ENCODE results near the gene CALM3. TPM values are rescaled to one million over a fixed set of nuclear protein-coding genes. Genes with fewer than 3 reads are reported as not detected.
A peak's percentile ranks its signal among the peaks of the same experiment; 100 is the strongest.
"Not testable (repeated sequence)": the region's sequence is repeated elsewhere in the genome, so short reads cannot be mapped to it uniquely, and the experiment has no call there.

The CALM3 gene
- total RNA-seq (2014; rRNA removed; shearing (Covaris generic)): 173 and 174 TPM in 2 replicates

GRCh38 chr19:46601318-46602224, at the start of gene CALM3:
Gene CALM3 (plus strand): TSS chr19:46601330. CDS start chr19:46601435, 105 bp downstream.
- DNase-seq (ENCODE audit: low read depth): no peak

GRCh38 chr19:46552891-46553290, 48.2 kb upstream of the CALM3 start:
- DNase-seq (ENCODE audit: low read depth): no peak

GRCh38 chr19:46554161-46554560, 47.0 kb upstream of the CALM3 start:
- no peak for DNase-seq (ENCODE audit: low read depth)

- no peak for DNase-seq (ENCODE audit: low read depth)
Measured at GRCh38 chr19:46555628-46556280, 45.4 kb upstream of the CALM3 start.

- DNase-seq (ENCODE audit: low read depth): not testable (repeated sequence)
Measured at GRCh38 chr19:46556471-46556870, 44.7 kb upstream of the CALM3 start.

- DNase-seq (ENCODE audit: low read depth): no peak
Measured at GRCh38 chr19:46559203-46559602, 41.9 kb upstream of the CALM3 start.

GRCh38 chr19:46559675-46560074, 41.5 kb upstream of the CALM3 start:
- not testable (repeated sequence) for DNase-seq (ENCODE audit: low read depth)

GRCh38 chr19:46564701-46565100, 36.4 kb upstream of the CALM3 start:
- DNase-seq (ENCODE audit: low read depth): no peak

- DNase-seq (ENCODE audit: low read depth): peak; percentile 27
Measured at GRCh38 chr19:46571495-46571894, 29.6 kb upstream of the CALM3 start.

- no peak for DNase-seq (ENCODE audit: low read depth)
Measured at GRCh38 chr19:46573679-46574498, 27.2 kb upstream of the CALM3 start.

GRCh38 chr19:46574533-46574932, 26.6 kb upstream of the CALM3 start:
- DNase-seq (ENCODE audit: low read depth): peak; percentile 59

GRCh38 chr19:46578450-46578849, 22.7 kb upstream of the CALM3 start:
- no peak for DNase-seq (ENCODE audit: low read depth)

GRCh38 chr19:46579361-46579879, 21.7 kb upstream of the CALM3 start:
- DNase-seq (ENCODE audit: low read depth): no peak

- no peak for DNase-seq (ENCODE audit: low read depth)
Measured at GRCh38 chr19:46580247-46580646, 20.9 kb upstream of the CALM3 start.

GRCh38 chr19:46585539-46585938, 15.6 kb upstream of the CALM3 start:
- DNase-seq (ENCODE audit: low read depth): no peak

GRCh38 chr19:46586294-46586693, 14.8 kb upstream of the CALM3 start:
- no peak for DNase-seq (ENCODE audit: low read depth)

GRCh38 chr19:46587861-46588260, 13.3 kb upstream of the CALM3 start:
- DNase-seq (ENCODE audit: low read depth): no peak

- DNase-seq (ENCODE audit: low read depth): no peak
Measured at GRCh38 chr19:46591254-46591653, 9.9 kb upstream of the CALM3 start.

GRCh38 chr19:46591870-46592269, 9.3 kb upstream of the CALM3 start:
- DNase-seq (ENCODE audit: low read depth): no peak

- DNase-seq (ENCODE audit: low read depth): no peak
Measured at GRCh38 chr19:46596008-46596407, 5.1 kb upstream of the CALM3 start.

- DNase-seq (ENCODE audit: low read depth): no peak
Measured at GRCh38 chr19:46598372-46598917, 2.7 kb upstream of the CALM3 start.

All from RPMI7951 (cell line).